Effector memory CD4-positive, alpha-beta T cell (primary cell): ENCODE measurements around the gene FAM210B.

Experiments used
- DNase-seq, 3 donors: peaks; one replicate each; pipeline ENCODE4 v3.0.0-alpha.2; 2020
- H3K27ac ChIP-seq: 2 replicates; pipeline ENCODE4 v1.7.0; 2013; ENCODE audit warnings: mild to moderate bottlenecking, low read length, moderate library complexity; ENCODE audit not compliant: insufficient read depth, poor library complexity, severe bottlenecking
- H3K27me3 ChIP-seq: replicated peaks from 2 replicates; pipeline ENCODE4 v1.7.0; 2013; ENCODE audit warnings: mild to moderate bottlenecking, low read length; ENCODE audit not compliant: insufficient read depth, control insufficient read depth, poor library complexity, severe bottlenecking
- H3K36me3 ChIP-seq: 2 replicates; pipeline ENCODE4 v1.7.0; 2013; ENCODE audit warnings: mild to moderate bottlenecking, low read length, moderate library complexity; ENCODE audit not compliant: control insufficient read depth, insufficient read depth
- H3K4me1 ChIP-seq: 2 replicates; pipeline ENCODE4 v1.7.0; 2013; ENCODE audit warnings: low read length, mild to moderate bottlenecking; ENCODE audit not compliant: control insufficient read depth, insufficient read depth, poor library complexity, severe bottlenecking
- H3K4me3 ChIP-seq: 2 replicates; pipeline ENCODE4 v1.7.0; 2013; ENCODE audit warnings: low read length, low read depth, mild to moderate bottlenecking; ENCODE audit not compliant: insufficient read depth, poor library complexity, severe bottlenecking
- H3K9me3 ChIP-seq: 2 replicates; pipeline ENCODE4 v1.7.0; 2013; ENCODE audit warnings: mild to moderate bottlenecking, low read length, moderate library complexity; ENCODE audit not compliant: control insufficient read depth

Gene FAM210B

GRCh38 chr20:56372850-56373249, 14.1 kb downstream of the FAM210B start:
- Histone ChIP-seq H3K36me3 (peaks cover 3% of the 10 kb centered on the region), H3K27ac (no peak overlapping the region), H3K4me1 (no peaks in the 10 kb centered on the region), H3K9me3 (no peaks in the 10 kb centered on the region), H3K27me3 (no peaks in the 10 kb centered on the region), H3K4me3 (no peak overlapping the region)
- no peak for DNase-seq

GRCh38 chr20:56373942-56374341, 15.2 kb downstream of the FAM210B start:
- H3K36me3 ChIP-seq: peaks cover 3% of the 10 kb centered on the region
- no peaks in the 10 kb centered on the region for H3K9me3 ChIP-seq
- no peak overlapping the region for H3K27ac ChIP-seq
- no peak overlapping the region for H3K4me3 ChIP-seq
- DNase-seq: no peak
- no peaks in the 10 kb centered on the region for H3K27me3 ChIP-seq
- H3K4me1 ChIP-seq: no peaks in the 10 kb centered on the region

DNA sequence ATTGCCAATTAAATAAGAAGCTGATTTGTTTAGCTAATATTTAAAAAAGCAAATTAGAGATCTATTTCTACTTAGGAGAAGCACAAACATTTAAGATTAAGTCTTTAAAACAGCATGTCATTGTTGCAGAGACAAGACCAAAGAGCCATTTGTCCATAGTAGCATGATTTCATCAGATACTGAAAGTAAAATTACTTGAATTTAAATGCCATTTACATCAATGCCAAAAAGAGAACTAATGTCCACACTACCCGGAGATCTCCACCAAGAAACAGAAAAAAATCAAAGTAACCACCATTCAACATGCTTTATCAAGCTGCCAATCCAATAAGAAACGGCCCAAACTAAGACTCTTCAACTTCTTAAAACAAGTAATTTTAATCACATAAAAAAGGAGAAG, 17.6 kb downstream of the FAM210B start:
- H3K27ac ChIP-seq: no peak overlapping the region
- no peaks in the 10 kb centered on the region for H3K4me1 ChIP-seq
- H3K27me3 ChIP-seq: no peaks in the 10 kb centered on the region
- DNase-seq: no peak
- H3K36me3 ChIP-seq: no peaks in the 10 kb centered on the region
- no peak overlapping the region for H3K4me3 ChIP-seq
- no peaks in the 10 kb centered on the region for H3K9me3 ChIP-seq

DNA sequence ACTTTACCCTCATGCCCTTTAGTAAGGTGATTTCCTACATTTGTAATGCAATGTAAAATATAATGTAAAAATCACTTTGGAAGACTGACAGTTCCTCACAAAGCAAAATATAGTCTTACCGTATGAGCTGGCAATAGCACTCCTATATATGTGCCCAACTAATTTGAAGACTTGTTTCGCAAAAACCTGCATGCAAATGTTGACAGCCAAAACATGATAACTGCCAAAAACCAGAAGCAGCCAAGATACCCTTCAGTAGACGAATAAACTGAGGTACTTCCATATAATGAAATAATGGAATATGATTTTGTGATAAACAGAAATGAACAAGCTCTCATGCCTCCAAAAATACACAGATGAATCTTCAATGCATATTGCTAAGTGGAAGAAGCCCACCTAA, 19.6 kb downstream of the FAM210B start:
- H3K27ac ChIP-seq: no peak overlapping the region
- H3K9me3 ChIP-seq: no peaks in the 10 kb centered on the region
- no peak overlapping the region for H3K4me3 ChIP-seq
- no peaks in the 10 kb centered on the region for H3K27me3 ChIP-seq
- no peak for DNase-seq
- no peaks in the 10 kb centered on the region for H3K4me1 ChIP-seq
- no peaks in the 10 kb centered on the region for H3K36me3 ChIP-seq

GRCh38 chr20:56380375-56380774, 21.6 kb downstream of the FAM210B start:
- Histone ChIP-seq H3K27me3 (no peaks in the 10 kb centered on the region), H3K4me1 (no peaks in the 10 kb centered on the region), H3K4me3 (no peak overlapping the region), H3K27ac (no peak overlapping the region), H3K9me3 (no peaks in the 10 kb centered on the region), H3K36me3 (no peaks in the 10 kb centered on the region)
- DNase-seq: no peak

DNA sequence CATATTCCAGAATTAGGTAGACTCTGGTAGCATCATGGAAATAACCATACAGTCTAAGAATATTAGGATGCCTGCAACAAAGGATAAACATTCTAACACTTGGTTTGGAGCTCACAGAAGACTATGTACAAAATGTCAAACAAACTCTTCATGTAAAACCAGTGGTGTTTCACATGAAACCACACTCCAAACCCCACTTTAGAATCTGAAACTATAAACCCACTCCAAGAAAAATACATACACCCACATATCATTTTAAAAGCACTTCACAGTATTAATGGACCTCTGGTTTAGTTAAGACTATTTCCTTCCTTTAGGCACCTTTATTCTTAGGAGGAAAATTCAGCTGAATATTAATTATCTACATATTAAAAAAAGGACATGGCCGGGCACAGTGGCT, 22.7 kb downstream of the FAM210B start:
- Histone ChIP-seq H3K4me3 (no peak overlapping the region), H3K27me3 (no peaks in the 10 kb centered on the region), H3K4me1 (no peaks in the 10 kb centered on the region), H3K9me3 (no peaks in the 10 kb centered on the region), H3K36me3 (no peaks in the 10 kb centered on the region), H3K27ac (no peak overlapping the region)
- no peak for DNase-seq

- Histone ChIP-seq H3K4me1 (no peaks in the 10 kb centered on the region), H3K36me3 (no peaks in the 10 kb centered on the region), H3K9me3 (no peaks in the 10 kb centered on the region), H3K27me3 (no peaks in the 10 kb centered on the region), H3K27ac (no peak overlapping the region), H3K4me3 (no peak overlapping the region)
- DNase-seq: no peak
Observed at GRCh38 chr20:56382696-56383095, 23.9 kb downstream of the FAM210B start.

GRCh38 chr20:56383334-56383733, 24.6 kb downstream of the FAM210B start:
- Histone ChIP-seq H3K36me3 (no peaks in the 10 kb centered on the region), H3K27me3 (no peaks in the 10 kb centered on the region)
- no peak for DNase-seq

GRCh38 chr20:56385130-56385529, 26.4 kb downstream of the FAM210B start:
- Histone ChIP-seq H3K27me3 (no peaks in the 10 kb centered on the region), H3K4me1 (no peaks in the 10 kb centered on the region), H3K9me3 (no peaks in the 10 kb centered on the region), H3K27ac (no peak overlapping the region), H3K4me3 (no peak overlapping the region), H3K36me3 (no peaks in the 10 kb centered on the region)
- DNase-seq: no peak

More at GRCh38 chr20:56383334-56383733, 24.6 kb downstream of the FAM210B start:
- Histone ChIP-seq H3K4me3 (no peak overlapping the region), H3K4me1 (no peaks in the 10 kb centered on the region), H3K27ac (no peak overlapping the region), H3K9me3 (no peaks in the 10 kb centered on the region)

GRCh38 chr20:56386219-56386618, 27.4 kb downstream of the FAM210B start:
- H3K4me1 ChIP-seq: no peaks in the 10 kb centered on the region
- H3K4me3 ChIP-seq: no peak overlapping the region
- no peaks in the 10 kb centered on the region for H3K36me3 ChIP-seq
- H3K27ac ChIP-seq: no peak overlapping the region
- no peaks in the 10 kb centered on the region for H3K27me3 ChIP-seq
- no peaks in the 10 kb centered on the region for H3K9me3 ChIP-seq
- no peak for DNase-seq

- Histone ChIP-seq H3K36me3 (no peaks in the 10 kb centered on the region), H3K9me3 (no peaks in the 10 kb centered on the region), H3K4me1 (peaks cover 12% of the 10 kb centered on the region), H3K27me3 (no peaks in the 10 kb centered on the region), H3K27ac (no peak overlapping the region), H3K4me3 (no peak overlapping the region)
- no peak for DNase-seq
Observed at GRCh38 chr20:56388882-56389281, 30.1 kb downstream of the FAM210B start.
